HG02798 (cell line): Measurements from ENCODE around the gene PTPRN2.

ENCODE experiments used
- ATAC-seq: cut with Tn5 transposase; IDR thresholded peaks from one replicate; pipeline ENCODE4 v1.9.1; 2021; ENCODE audit warnings: mild to moderate bottlenecking; ENCODE audit not compliant: unreplicated experiment, poor library complexity

The PTPRN2 gene

DNA sequence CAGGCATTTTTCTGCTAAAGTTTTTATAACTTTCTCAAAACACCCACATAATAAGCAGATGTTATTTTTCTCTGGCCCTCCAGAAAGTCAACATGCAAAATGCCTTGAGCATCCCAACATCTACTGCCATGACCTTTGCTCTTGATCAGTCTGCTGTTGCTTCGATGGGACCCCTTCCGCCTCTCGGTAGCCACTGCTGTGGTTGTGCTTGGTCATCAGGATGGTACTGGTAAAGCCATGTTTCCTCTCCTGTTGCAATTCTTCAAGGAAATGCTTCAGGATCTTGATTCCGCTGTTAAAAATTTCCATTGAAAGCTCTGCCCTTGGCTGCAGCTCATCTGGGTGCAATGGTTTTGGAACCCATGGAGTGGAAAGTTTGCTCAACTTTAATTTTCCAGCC is 717.8 kb downstream of the PTPRN2 start:
- ATAC-seq = no peak

DNA sequence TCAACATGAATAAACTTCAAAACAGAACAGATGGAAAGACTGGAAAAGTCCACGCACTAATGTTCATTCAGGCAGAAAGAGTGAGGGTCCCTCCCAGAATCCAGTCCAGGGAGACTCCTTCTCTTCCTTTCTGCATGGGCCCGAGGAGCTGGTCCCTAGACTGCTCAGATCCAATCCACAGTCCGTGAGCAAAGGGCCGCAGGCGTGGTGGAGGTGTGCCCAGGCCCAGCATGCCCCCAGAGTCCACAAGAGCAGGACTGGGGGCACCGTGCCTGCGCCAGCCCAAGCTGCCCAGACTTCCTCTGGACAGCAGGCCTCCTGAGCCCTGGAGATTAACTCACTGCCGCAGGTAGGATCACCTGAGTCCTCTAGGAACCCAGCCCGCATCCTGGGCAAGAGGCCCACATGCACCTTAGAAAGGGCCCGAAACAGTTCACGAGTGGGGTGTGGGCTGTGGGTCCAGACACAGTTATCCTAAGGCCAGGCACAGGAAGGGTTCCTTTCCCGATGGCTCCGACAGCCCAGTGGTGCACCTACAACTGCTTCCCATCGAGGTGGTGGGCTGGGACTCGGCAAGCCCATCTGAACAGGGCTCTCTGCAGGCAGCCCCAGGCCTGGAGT is 719.8 kb downstream of the PTPRN2 start:
- ATAC-seq = no peak

DNA sequence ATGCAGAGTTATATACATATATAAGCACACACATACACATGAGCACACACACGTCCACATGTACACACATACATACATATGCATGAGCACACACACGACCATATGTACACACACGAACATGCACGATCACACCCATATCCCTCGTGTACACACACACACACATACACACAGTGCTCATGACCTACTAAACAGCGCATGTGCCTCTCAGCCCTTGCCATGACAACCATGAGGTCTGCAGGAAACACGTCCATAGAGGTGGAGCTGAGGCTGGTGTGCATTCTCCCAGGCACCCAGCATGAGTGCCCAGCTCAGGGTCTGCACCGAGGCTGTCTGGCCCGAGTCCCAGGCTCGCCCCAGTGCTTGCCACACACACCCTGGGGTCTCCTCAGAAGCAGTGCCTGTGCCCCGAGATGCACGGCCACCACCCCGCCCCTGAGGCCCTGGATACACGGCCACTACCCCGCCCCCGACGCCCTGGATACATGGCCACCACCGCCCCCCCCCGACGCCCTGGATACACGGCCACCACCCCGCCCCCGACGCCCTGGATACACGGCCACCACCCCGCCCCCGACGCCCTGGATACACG is 721.2 kb downstream of the PTPRN2 start:
- ATAC-seq = no peak

DNA sequence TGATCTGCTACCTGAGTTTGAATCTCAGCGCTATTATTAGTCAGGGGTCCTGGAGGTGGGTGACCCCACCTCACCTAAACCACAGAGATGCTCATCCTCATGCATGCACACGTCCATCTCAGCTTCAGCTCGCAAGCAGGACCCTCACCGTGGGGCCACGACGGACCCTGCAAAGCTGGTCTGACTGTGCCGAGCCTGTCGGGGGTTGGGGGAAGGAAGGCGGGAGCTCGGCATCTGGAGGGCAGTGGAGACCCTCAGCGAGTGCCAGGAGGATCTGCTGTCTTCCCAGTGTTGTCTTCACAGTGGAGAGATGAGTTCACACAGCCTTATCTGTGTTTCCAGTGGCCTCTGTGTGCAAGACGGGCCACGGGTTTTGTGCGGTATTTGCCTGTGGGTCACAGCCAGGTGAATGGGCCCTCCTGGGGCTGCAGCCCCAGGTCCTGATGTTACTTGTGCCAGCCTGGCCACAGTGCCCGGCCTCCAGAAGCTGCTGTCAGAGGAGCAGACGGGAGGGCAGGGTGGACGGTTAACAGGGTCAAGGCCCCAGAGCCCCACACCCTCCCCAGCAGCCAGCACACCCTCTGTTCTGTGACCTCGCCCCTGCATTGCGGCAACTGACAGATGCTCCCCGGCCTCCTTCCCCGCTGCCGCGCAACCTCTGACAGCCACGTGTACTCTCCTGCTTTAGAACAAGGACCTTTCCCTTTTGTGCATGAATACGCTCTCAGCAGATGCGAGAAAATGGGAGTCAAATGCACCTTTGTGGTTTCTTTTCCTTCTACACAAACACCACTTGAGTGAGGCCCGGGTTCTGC is 722.1 kb downstream of the PTPRN2 start:
- no peak for ATAC-seq

GRCh38 chr7:157864911-157865310 is 722.7 kb downstream of the PTPRN2 start:
- no peak for ATAC-seq

GRCh38 chr7:157863906-157864810 is 723.5 kb downstream of the PTPRN2 start:
- ATAC-seq = no peak

- ATAC-seq = no peak
Measured at GRCh38 chr7:157863176-157863575, 724.4 kb downstream of the PTPRN2 start.

DNA sequence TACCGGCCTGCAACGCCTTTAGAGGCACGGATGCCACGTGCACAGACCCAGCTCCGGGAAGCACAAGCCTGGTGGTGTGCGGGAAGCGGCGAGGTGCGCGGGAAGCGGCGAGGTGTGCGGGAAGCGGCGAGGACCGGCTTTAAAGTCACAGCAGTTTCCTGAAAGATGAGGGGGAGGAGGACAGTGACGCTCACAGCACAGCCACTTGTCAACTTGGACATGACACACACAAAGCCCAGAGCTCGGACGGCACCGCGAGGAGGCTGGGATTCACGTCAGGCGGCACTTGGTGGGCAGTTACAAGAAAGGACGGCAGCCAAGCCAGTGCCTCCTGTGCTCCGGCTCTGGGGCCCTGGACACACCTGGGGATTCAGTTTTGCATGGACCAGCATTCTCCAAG is 724.9 kb downstream of the PTPRN2 start:
- no peak for ATAC-seq

GRCh38 chr7:157861551-157861950 is 726.1 kb downstream of the PTPRN2 start:
- no peak for ATAC-seq

GRCh38 chr7:157861031-157861491 is 726.6 kb downstream of the PTPRN2 start:
- ATAC-seq = no peak

DNA sequence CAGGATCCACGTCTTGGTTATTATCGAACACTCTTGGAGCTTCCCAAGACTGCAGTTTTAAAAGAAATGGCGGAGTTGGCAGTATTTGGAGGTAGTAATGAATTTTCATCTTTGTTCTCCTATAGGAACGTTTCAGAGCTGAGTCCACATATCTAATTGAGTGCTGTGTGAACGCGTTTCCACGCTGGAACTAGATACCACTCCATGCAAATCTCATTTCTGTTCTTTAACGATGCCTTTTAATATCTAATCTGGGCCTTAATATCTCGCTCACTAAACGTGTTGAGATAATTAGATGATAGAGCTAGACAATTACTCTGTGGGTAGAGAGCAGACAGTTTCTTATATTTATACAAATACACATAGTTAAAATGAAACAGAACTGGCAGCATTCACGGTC is 727.2 kb downstream of the PTPRN2 start:
- ATAC-seq = no peak

DNA sequence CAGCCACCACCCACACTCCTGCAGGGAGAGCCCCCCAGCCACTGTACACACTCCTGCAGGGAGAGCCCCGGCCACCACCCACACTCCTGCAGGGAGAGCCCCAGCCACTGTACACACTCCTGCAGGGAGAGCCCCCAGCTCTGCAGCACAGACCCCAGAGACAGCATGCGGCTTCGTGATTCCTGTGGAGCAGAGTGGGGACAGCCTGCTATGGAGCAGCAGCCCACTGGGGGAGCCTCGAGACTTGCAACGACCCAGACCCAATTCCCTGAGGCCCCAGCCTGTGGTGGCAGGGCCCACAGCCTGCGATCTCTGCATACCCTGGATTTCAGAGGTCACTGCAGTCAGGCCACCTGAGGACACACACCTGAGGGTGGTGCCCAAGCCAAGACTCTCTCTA is 727.7 kb downstream of the PTPRN2 start:
- no peak for ATAC-seq

DNA sequence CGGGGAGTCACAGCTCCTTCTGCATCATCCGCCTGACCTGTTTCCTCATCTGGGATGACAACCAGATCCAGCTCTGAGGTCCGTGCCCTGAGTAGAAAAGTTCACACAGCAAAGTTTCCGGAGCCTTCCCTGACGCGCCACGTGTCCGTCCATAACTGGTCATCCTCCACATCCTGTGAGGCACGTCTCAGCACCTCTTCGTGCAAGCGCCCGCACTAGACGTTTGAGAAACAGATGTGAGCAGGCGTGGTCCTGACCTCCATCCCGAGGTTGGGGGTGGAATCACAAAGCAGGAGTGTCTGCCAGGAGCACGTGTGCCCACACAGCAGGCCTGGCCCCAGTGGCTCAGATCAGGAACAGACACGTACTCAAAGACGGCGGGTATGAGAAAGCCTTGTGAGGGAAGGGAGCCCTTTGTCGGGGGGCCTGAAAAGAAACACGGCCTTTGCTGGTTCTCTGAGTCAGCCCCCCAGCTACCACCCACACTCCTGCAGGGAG is 730.0 kb downstream of the PTPRN2 start:
- ATAC-seq = no peak

DNA sequence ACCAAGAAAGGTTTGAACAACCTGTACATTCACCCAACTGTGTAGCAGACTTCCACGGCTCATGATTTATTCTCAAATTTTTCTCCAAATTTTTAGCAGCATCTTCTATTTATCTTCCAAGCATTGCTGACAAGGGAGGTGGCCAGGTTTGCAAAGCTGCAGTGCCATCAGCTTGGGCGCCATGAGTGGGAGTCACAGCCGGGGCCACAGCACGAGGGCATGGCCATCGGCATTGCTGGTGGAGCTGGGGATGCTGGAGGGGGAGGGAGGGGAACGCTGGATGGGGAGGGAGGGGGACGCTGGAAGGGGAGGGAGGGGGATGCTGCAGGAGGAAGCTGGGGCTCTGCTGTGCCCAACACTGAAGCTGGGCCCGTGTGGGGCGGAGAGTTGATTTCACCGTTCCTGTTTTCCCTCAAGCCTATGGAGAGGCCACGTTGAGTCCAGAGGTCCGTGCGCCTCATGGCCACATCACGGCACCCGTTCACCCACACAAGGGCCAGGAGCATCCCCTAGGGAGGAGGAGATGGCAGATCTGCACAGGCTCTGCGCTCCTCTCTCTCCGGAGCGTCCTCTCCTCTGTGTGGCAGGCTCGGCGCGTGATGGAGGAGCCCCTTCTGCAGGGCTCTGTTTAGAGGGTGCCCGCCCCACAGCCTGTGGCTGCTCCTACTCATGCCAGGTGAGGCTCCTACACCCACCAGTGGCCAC is 730.6 kb downstream of the PTPRN2 start:
- ATAC-seq = no peak

- no peak for ATAC-seq
Measured at GRCh38 chr7:157855452-157856213, 732.0 kb downstream of the PTPRN2 start.

DNA sequence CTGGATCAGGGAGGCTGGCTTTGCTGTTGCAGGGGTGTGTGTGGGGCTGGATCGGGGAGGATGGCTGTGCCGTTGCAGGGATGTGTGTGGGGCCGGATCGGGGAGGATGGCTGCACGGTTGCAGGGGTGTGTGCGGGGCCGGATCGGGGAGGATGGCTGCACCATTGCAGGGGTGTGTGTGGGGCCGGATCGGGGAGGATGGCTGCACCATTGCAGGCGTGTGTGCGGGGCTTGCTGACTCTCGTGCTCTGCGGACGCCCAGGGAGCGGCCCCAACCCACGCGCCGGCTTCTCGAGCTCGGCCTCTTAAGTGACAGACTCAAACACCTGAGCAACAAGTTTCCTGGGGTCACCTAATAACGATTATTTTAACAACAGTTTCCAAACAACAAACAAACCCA is 732.6 kb downstream of the PTPRN2 start:
- ATAC-seq = no peak

DNA sequence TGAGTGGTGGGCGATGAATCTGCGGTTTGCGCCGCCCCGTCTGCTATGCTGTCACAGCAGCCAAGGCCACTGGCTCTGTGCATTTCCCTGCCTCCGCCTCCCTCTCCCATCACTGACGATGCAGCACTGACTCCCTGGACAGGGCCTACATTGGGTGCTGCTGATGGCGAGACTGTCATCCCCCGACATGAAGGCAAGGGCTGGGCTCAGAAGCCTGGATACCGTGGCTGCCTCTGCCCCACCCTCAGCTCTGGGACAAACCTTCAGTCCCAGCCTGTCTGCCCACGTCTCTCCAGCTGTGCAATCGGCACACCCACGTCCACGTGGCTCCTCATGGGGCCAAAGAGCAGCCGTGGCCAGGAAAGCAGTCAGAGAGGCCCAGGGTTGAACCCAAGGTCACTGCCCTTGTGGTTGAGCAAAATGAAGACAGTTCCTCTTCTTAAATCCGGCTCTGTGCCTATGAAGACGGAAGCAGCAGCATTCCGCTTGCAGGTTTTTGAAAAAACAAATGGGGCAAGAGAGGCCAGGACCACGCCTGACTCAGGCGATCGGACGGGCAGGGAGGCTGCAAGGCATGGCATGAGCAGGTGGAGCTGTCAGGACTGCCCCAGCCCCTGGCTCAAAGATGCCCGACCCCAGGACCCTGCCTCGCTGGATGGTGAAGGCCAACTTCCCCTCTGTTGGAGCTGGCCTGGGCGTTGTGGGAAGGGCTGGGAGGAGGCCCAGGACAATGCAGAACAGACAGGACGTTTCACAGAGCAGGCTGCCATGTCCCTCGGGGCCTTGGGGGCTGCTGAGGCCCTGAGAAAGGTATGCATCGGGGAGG is 733.3 kb downstream of the PTPRN2 start:
- ATAC-seq = no peak

DNA sequence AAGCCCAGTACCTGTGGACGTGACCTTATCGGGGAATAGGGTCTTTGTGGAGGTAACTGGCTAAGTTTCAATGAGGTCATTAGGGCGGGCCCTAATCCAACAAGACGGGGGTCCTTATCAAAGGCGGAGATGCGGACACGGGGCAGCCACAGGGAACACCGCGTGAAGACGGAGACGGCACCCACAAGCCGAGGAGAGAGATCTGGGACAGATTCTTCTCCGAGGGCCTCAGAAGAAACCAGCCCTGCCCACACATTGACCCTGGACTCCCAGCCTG is 733.9 kb downstream of the PTPRN2 start:
- ATAC-seq = no peak
